ENCODE results near the gene STK39.

DNA sequence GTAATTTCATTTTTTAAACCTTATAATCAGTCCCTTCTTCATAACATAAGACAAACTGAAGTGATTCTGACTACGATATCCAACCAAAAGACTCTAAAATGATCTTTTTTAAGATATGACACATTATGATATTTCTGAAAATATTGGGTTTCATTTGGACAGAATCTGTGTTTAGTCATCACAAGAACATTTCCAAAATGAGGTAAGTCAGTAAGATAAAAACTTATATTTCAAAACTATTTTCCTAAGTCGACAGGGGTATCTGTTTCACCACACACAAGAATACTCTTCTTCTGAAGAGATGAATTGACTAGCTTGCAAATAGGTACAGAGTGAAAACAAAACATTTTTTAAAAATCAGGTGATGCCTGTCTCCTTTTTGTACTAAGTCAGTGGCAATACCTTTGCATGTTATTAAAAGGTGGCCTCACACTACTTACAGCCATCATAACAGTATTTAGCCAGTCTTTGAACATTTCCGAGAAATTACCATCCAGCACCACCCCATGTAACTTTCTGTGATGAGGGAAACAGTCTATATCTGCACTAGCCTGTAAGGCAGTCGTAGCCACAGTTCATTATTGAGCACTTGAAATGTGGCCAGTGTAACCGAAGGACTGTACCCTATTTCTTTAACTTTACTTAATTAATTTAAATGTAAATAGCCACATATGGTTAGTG is 13.5 kb downstream of the STK39 start:
- TF ChIP-seq, protein P1, sequence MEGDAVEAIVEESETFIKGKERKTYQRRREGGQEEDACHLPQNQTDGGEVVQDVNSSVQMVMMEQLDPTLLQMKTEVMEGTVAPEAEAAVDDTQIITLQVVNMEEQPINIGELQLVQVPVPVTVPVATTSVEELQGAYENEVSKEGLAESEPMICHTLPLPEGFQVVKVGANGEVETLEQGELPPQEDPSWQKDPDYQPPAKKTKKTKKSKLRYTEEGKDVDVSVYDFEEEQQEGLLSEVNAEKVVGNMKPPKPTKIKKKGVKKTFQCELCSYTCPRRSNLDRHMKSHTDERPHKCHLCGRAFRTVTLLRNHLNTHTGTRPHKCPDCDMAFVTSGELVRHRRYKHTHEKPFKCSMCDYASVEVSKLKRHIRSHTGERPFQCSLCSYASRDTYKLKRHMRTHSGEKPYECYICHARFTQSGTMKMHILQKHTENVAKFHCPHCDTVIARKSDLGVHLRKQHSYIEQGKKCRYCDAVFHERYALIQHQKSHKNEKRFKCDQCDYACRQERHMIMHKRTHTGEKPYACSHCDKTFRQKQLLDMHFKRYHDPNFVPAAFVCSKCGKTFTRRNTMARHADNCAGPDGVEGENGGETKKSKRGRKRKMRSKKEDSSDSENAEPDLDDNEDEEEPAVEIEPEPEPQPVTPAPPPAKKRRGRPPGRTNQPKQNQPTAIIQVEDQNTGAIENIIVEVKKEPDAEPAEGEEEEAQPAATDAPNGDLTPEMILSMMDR (IDR thresholded peaks at IDR 0.05) = no peak
- no peak for TF ChIP-seq EZH2 (IDR thresholded peaks at IDR 0.05; ENCODE audit: borderline replicate concordance, insufficient read depth, low read depth, low read length, poor library complexity, severe bottlenecking)

Data from B cell (primary cell).